ENCODE data around the gene TTLL8.

Gene TTLL8

GRCh38 chr22:50056214-50056972 lies 1.7 kb downstream of the TTLL8 start:
- no peak for TF ChIP-seq FOXP2 (optimal IDR thresholded peaks at IDR 0.05; ENCODE audit: borderline replicate concordance, extremely low read depth, extremely low read length, insufficient read depth)
- TF ChIP-seq TAF1 (IDR thresholded peaks at IDR 0.05; ENCODE audit: borderline replicate concordance, insufficient read depth, low read length) = no peak
- no peak for TF ChIP-seq POLR2AphosphoS5 (IDR thresholded peaks at IDR 0.05; ENCODE audit: low read depth, low read length)
- TF ChIP-seq REST (IDR thresholded peaks at IDR 0.05; ENCODE audit: insufficient read depth in 1 of 2, low read depth in 2 of 2, low read length in 2 of 2) = no peak
- no peak for TF ChIP-seq SIN3A (IDR thresholded peaks at IDR 0.05; ENCODE audit: borderline replicate concordance, insufficient read depth, low read length)

- no peak for TF ChIP-seq REST (IDR thresholded peaks at IDR 0.05; ENCODE audit: insufficient read depth in 1 of 2, low read depth in 2 of 2, low read length in 2 of 2)
- TF ChIP-seq FOXP2 (optimal IDR thresholded peaks at IDR 0.05; ENCODE audit: borderline replicate concordance, extremely low read depth, extremely low read length, insufficient read depth) = no peak
- no peak for TF ChIP-seq SIN3A (IDR thresholded peaks at IDR 0.05; ENCODE audit: borderline replicate concordance, insufficient read depth, low read length)
- TF ChIP-seq TAF1 (IDR thresholded peaks at IDR 0.05; ENCODE audit: borderline replicate concordance, insufficient read depth, low read length) = no peak
- no peak for TF ChIP-seq POLR2AphosphoS5 (IDR thresholded peaks at IDR 0.05; ENCODE audit: low read depth, low read length)
These were observed 4.2 kb downstream of the TTLL8 start for GRCh38 chr22:50053861-50054260.

GRCh38 chr22:50051930-50052329 lies 6.2 kb downstream of the TTLL8 start:
- TF ChIP-seq REST (IDR thresholded peaks at IDR 0.05; ENCODE audit: insufficient read depth in 1 of 2, low read depth in 2 of 2, low read length in 2 of 2) (no peak), TAF1 (IDR thresholded peaks at IDR 0.05; ENCODE audit: borderline replicate concordance, insufficient read depth, low read length) (no peak), SIN3A (IDR thresholded peaks at IDR 0.05; ENCODE audit: borderline replicate concordance, insufficient read depth, low read length) (no peak), FOXP2 (optimal IDR thresholded peaks at IDR 0.05; ENCODE audit: borderline replicate concordance, extremely low read depth, extremely low read length, insufficient read depth) (no peak)

- no peak for TF ChIP-seq POLR2AphosphoS5 (IDR thresholded peaks at IDR 0.05; ENCODE audit: low read depth, low read length)
- no peak for TF ChIP-seq FOXP2 (optimal IDR thresholded peaks at IDR 0.05; ENCODE audit: borderline replicate concordance, extremely low read depth, extremely low read length, insufficient read depth)
- no peak for TF ChIP-seq REST (IDR thresholded peaks at IDR 0.05; ENCODE audit: insufficient read depth in 1 of 2, low read depth in 2 of 2, low read length in 2 of 2)
- TF ChIP-seq SIN3A (IDR thresholded peaks at IDR 0.05; ENCODE audit: borderline replicate concordance, insufficient read depth, low read length) = no peak
- no peak for TF ChIP-seq TAF1 (IDR thresholded peaks at IDR 0.05; ENCODE audit: borderline replicate concordance, insufficient read depth, low read length)
These were observed 8.6 kb downstream of the TTLL8 start for GRCh38 chr22:50049299-50050195.

Data from PFSK-1 (cell line).